ENCODE data around the gene SAMD4A.

Gene SAMD4A

GRCh38 chr14:54772451-54772881 lies 205.5 kb downstream of the SAMD4A start:
- Histone ChIP-seq H3K4me1 (ENCODE audit: insufficient read depth, poor library complexity, severe bottlenecking) (peaks cover 31% of the 10 kb centered on the region), H3K36me3 (ENCODE audit: low read depth) (peaks cover 75% of the 10 kb centered on the region), H3K27me3 (ENCODE audit: insufficient read depth, poor library complexity, severe bottlenecking) (no peaks in the 10 kb centered on the region), H3K9me3 (ENCODE audit: severe bottlenecking) (no peaks in the 10 kb centered on the region), H3K4me3 (ENCODE audit: severe bottlenecking) (no peak overlapping the region), H3K27ac (ENCODE audit: poor library complexity, severe bottlenecking) (peak overlapping the region; percentile 94)
- TF ChIP-seq, protein P1, sequence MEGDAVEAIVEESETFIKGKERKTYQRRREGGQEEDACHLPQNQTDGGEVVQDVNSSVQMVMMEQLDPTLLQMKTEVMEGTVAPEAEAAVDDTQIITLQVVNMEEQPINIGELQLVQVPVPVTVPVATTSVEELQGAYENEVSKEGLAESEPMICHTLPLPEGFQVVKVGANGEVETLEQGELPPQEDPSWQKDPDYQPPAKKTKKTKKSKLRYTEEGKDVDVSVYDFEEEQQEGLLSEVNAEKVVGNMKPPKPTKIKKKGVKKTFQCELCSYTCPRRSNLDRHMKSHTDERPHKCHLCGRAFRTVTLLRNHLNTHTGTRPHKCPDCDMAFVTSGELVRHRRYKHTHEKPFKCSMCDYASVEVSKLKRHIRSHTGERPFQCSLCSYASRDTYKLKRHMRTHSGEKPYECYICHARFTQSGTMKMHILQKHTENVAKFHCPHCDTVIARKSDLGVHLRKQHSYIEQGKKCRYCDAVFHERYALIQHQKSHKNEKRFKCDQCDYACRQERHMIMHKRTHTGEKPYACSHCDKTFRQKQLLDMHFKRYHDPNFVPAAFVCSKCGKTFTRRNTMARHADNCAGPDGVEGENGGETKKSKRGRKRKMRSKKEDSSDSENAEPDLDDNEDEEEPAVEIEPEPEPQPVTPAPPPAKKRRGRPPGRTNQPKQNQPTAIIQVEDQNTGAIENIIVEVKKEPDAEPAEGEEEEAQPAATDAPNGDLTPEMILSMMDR (IDR thresholded peaks at IDR 0.05; ENCODE audit: poor library complexity, severe bottlenecking), result no peak
- ATAC-seq (ENCODE audit: low read depth) (no peak), DNase-seq (ENCODE audit: low spot score) (no peak)

DNA sequence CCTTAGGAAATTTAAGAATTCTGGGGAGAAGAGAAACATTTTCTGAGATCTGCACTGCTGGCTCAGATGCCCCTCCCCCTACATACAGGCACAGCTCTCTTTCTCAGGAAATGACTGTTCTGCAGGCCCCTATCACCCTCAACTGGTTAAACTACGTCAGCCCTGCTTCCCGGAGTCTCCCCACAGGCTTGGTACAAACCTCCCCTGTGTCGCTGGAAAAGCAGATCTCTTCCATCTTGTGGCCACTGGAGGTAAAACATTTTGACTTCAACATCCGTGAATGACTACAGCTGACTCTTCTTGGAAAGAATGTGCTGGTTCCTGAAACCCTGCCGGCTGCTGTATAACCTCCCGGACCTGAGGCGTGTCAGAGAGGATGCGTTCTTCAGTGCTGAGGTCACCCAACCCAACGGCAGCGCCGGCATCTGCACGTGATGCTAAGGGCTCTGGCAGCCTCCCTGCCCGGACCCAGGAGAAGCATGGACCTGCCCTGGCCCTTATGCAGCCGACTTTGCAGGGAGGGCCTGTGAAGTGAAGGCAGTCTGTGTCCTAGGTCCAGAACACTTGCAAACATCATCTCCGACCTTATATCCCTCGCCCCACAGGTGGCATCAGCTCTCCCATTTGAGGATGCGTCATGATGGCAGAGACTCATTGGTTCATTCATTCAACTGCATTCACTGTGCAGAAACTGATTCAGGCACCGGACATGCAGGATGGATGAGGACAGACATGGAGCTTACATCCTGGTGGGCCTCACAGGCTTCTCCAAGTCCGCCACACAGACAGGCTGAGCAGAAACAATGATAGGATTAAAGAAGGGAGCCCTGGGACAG lies 206.5 kb downstream of the SAMD4A start:
- peak; percentile 98 for DNase-seq (ENCODE audit: low spot score)
- ATAC-seq (ENCODE audit: low read depth), result peak; percentile 94
- Histone ChIP-seq H3K36me3 (ENCODE audit: low read depth) (peaks cover 76% of the 10 kb centered on the region), H3K4me1 (ENCODE audit: insufficient read depth, poor library complexity, severe bottlenecking) (peaks cover 31% of the 10 kb centered on the region), H3K27ac (ENCODE audit: poor library complexity, severe bottlenecking) (peak overlapping the region; percentile 94), H3K27me3 (ENCODE audit: insufficient read depth, poor library complexity, severe bottlenecking) (no peaks in the 10 kb centered on the region), H3K4me3 (ENCODE audit: severe bottlenecking) (no peak overlapping the region), H3K9me3 (ENCODE audit: severe bottlenecking) (no peaks in the 10 kb centered on the region)
- TF ChIP-seq, protein P1 (IDR thresholded peaks at IDR 0.05; ENCODE audit: poor library complexity, severe bottlenecking), result peak; percentile 92

GRCh38 chr14:54774824-54775223 lies 207.9 kb downstream of the SAMD4A start:
- Histone ChIP-seq H3K4me1 (ENCODE audit: insufficient read depth, poor library complexity, severe bottlenecking) (peaks cover 31% of the 10 kb centered on the region), H3K36me3 (ENCODE audit: low read depth) (peaks cover 77% of the 10 kb centered on the region), H3K27ac (ENCODE audit: poor library complexity, severe bottlenecking) (no peak overlapping the region), H3K4me3 (ENCODE audit: severe bottlenecking) (no peak overlapping the region), H3K9me3 (ENCODE audit: severe bottlenecking) (no peaks in the 10 kb centered on the region), H3K27me3 (ENCODE audit: insufficient read depth, poor library complexity, severe bottlenecking) (no peaks in the 10 kb centered on the region)
- no peak for DNase-seq (ENCODE audit: low spot score)
- no peak for ATAC-seq (ENCODE audit: low read depth)
- TF ChIP-seq, protein P1 (IDR thresholded peaks at IDR 0.05; ENCODE audit: poor library complexity, severe bottlenecking), result no peak

DNA sequence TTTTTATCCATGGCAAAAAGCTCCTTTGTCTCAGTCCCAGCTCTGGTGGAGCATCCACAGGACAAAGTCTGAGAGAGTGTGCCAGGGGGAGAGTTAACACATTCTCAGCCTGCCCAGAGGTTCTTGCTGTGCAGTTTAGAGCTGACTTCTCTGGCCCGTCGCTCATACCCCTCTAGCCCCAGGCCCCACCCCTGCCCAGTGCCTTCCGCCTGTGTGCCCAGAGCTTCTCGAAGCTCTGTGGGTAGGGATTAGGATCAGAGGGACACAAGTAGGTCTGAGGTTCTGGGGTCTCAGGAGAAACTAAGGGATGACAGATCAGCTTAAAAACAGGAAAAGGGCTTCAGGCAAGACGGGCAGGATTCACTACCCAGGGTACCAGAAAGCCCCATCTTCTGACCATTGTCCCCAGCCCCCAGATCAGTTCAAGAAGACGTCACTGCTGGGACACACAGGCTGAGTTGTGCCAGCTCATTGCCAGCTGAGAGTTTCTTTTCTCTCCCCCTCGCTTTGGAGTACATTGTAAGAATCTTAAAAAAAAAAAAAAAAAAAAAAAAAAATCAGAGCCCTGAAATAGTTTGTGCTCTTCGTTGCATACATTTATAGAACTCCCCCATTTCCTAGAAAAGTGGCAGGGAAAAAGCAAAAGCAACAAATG lies 208.7 kb downstream of the SAMD4A start:
- Histone ChIP-seq H3K27ac (ENCODE audit: poor library complexity, severe bottlenecking) (peak overlapping the region; percentile 28), H3K27me3 (ENCODE audit: insufficient read depth, poor library complexity, severe bottlenecking) (no peaks in the 10 kb centered on the region), H3K36me3 (ENCODE audit: low read depth) (peaks cover 72% of the 10 kb centered on the region), H3K4me3 (ENCODE audit: severe bottlenecking) (no peak overlapping the region), H3K9me3 (ENCODE audit: severe bottlenecking) (no peaks in the 10 kb centered on the region), H3K4me1 (ENCODE audit: insufficient read depth, poor library complexity, severe bottlenecking) (peaks cover 31% of the 10 kb centered on the region)
- DNase-seq (ENCODE audit: low spot score) (no peak), ATAC-seq (ENCODE audit: low read depth) (no peak)
- TF ChIP-seq, protein P1 (IDR thresholded peaks at IDR 0.05; ENCODE audit: poor library complexity, severe bottlenecking), result no peak

All from RWPE2 (cell line).